Activated T-helper 2 cell treated with anti-CD3 and anti-CD28 coated beads, Interferon-gamma antibody, Interleukin-2, Interleukin-4, amounts not matched to agents 10 μg/mL and 5 μg/mL and 100 μg/mL, durations not matched to agents 14 hours and 24 hours and 36 hours (primary cell): ENCODE results near the gene RAC2. TPM values are rescaled to one million over a fixed set of nuclear protein-coding genes. Genes with fewer than 3 reads are reported as not detected.

Source experiments
- DNase-seq: peaks from one replicate; pipeline ENCODE4 v3.0.0; 2021; ENCODE audit warnings: low spot score
- H3K27ac Mint-ChIP-seq: one replicate; pipeline ENCODE4 v1.8.0; 2021; ENCODE audit warnings: mixed read lengths
- H3K27me3 Mint-ChIP-seq: one replicate; pipeline ENCODE4 v1.8.0; 2021; ENCODE audit warnings: low read depth, mixed read lengths
- H3K36me3 Mint-ChIP-seq: one replicate; pipeline ENCODE4 v1.8.0; 2021; ENCODE audit warnings: low read depth, mixed read lengths
- H3K4me1 Mint-ChIP-seq: one replicate; pipeline ENCODE4 v1.8.0; 2021; ENCODE audit warnings: low read depth, mixed read lengths
- H3K4me3 Mint-ChIP-seq: one replicate; pipeline ENCODE4 v1.8.0; 2021; ENCODE audit warnings: low read depth, mild to moderate bottlenecking, moderate library complexity, mixed read lengths
- H3K9me3 Mint-ChIP-seq: one replicate; pipeline ENCODE4 v1.8.0; 2021; ENCODE audit warnings: mixed read lengths
- intact Hi-C: fragments of 100-400 bp; cut with micrococcal nuclease; formaldehyde crosslinking; loops from one replicate; pipeline ENCODE4 v1.15.1; 2023
- total RNA-seq: library from RNA; stranded (reverse); gene quantifications from 2 replicates; pipeline ENCODE4 v1.2.3, GENCODE V29; 2022

The RAC2 gene
- total RNA-seq, 1 donor from 2014 or later: 499 TPM

DNA sequence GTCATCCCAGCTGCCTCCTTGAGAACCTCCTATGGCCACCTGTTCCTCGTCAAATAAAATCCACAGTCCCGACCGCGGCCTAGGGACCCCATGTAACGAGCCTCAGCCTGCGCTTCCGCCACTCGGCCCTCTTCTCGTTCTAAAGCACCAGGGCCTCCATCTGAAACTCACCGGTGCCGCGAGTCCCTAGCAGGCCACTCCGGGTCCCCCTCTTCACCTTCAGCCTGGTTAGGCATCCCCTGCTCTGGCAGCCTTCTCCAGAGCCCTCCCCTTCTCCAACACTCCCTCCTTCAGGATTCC lies 29.4 kb downstream of the RAC2 start:
- no peak for DNase-seq
- intact Hi-C loops: no loop called here

DNA sequence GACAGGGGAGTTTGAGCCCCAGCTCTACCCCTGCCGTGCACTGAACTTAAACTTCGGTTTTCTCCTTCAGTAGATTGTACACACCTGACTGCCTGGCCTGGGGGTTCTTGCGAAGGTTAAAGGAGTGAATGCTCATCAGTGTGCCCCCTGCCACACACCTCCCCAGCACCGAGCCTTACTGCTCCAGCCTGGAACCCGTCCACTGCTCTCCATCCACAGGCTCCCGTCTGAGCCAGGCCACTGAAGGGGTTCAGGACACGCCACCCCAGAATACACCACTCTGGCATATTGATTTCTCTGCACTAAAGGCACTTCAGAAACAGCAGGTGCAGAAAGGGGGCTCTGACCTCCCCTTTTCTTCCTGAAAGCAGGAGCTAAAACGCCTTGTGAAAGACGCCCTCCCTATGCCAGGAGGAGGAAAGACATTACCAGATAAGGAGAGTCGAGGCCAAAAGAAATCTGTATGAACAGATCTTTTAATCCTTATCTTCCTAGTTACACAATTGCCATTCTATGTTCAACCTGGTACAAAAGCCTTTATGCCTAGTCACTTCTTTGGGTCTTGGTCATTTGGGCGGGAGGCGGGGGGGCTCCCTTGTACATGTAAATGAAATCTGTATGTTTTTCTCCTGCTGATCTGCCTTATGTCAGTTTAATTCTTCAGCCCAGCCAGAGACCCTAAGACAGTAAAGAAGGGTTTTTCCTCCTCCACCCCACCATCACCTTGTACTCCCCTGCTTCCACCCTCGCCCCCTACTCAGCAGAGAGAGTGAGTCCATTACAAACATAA lies 29.9 kb downstream of the RAC2 start:
- Mint-ChIP-seq H3K4me3 (no peak overlapping the region), H3K27ac (no peak overlapping the region), H3K9me3 (no peaks in the 10 kb centered on the region), H3K36me3 (peaks cover 3% of the 10 kb centered on the region), H3K27me3 (no peaks in the 10 kb centered on the region), H3K4me1 (peaks cover 22% of the 10 kb centered on the region)
- DNase-seq: no peak
- intact Hi-C loops: no loop called here

More for the DNA sequence above, 29.4 kb downstream of the RAC2 start:
- Mint-ChIP-seq H3K27me3 (no peaks in the 10 kb centered on the region), H3K36me3 (peaks cover 4% of the 10 kb centered on the region), H3K9me3 (no peaks in the 10 kb centered on the region), H3K4me3 (no peak overlapping the region), H3K4me1 (peaks cover 28% of the 10 kb centered on the region), H3K27ac (no peak overlapping the region)

GRCh38 chr22:37213218-37213855 lies 30.7 kb downstream of the RAC2 start:
- Mint-ChIP-seq H3K27ac (no peak overlapping the region), H3K36me3 (peaks cover 3% of the 10 kb centered on the region)

GRCh38 chr22:37212174-37212906 lies 31.7 kb downstream of the RAC2 start, which contains the start of gene SSTR3:
Gene SSTR3 (minus strand): TSS chr22:37212477. CDS start chr22:37207803, 4,674 bp downstream.
- H3K36me3 Mint-ChIP-seq: no peaks in the 10 kb centered on the region
- no peaks in the 10 kb centered on the region for H3K9me3 Mint-ChIP-seq
- intact Hi-C loops: no loop called here
- H3K4me3 Mint-ChIP-seq: no peak within 1 kb of the TSS
- no peak within 1 kb of the TSS for H3K27ac Mint-ChIP-seq
- DNase-seq: no peak
- H3K27me3 Mint-ChIP-seq: no peaks in the 10 kb centered on the region
- peaks cover 10% of the 10 kb centered on the region for H3K4me1 Mint-ChIP-seq

More at GRCh38 chr22:37213218-37213855, 30.7 kb downstream of the RAC2 start:
- Mint-ChIP-seq H3K27me3 (no peaks in the 10 kb centered on the region), H3K9me3 (no peaks in the 10 kb centered on the region), H3K4me3 (no peak overlapping the region), H3K4me1 (peaks cover 15% of the 10 kb centered on the region)
- intact Hi-C loops: no loop called here
- DNase-seq: no peak

DNA sequence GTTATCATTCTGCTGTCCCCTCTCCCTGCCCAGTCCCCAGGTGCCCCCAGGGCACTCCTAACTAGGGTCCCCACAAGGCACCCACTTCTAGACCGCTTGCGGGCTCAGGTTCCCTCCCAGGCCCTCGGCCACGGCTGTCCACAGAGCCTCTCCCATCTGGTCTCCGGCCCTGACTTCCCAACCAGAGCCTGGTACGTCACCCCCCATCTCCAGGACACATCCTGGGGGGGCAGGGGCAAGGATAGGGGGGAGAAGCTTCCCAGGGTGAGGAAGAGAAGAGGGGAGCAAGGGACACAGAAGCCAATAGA lies 32.2 kb downstream of the RAC2 start:
- no peaks in the 10 kb centered on the region for H3K36me3 Mint-ChIP-seq
- no peak overlapping the region for H3K4me3 Mint-ChIP-seq
- intact Hi-C loops: no loop called here
- DNase-seq: no peak
- H3K27me3 Mint-ChIP-seq: no peaks in the 10 kb centered on the region
- H3K9me3 Mint-ChIP-seq: no peaks in the 10 kb centered on the region
- H3K27ac Mint-ChIP-seq: no peak overlapping the region
- peaks cover 10% of the 10 kb centered on the region for H3K4me1 Mint-ChIP-seq

GRCh38 chr22:37211075-37211865 lies 32.8 kb downstream of the RAC2 start:
- no peak overlapping the region for H3K27ac Mint-ChIP-seq
- intact Hi-C loops: no loop called here
- no peaks in the 10 kb centered on the region for H3K27me3 Mint-ChIP-seq
- H3K9me3 Mint-ChIP-seq: no peaks in the 10 kb centered on the region
- no peaks in the 10 kb centered on the region for H3K36me3 Mint-ChIP-seq
- peaks cover 9% of the 10 kb centered on the region for H3K4me1 Mint-ChIP-seq
- no peak for DNase-seq
- no peak overlapping the region for H3K4me3 Mint-ChIP-seq

GRCh38 chr22:37210041-37210803 lies 33.8 kb downstream of the RAC2 start:
- Mint-ChIP-seq H3K27me3 (no peaks in the 10 kb centered on the region), H3K36me3 (no peaks in the 10 kb centered on the region), H3K9me3 (no peaks in the 10 kb centered on the region), H3K4me1 (peaks cover 3% of the 10 kb centered on the region), H3K4me3 (no peak overlapping the region), H3K27ac (no peak overlapping the region)
- no peak for DNase-seq
- intact Hi-C loops: no loop called here

DNA sequence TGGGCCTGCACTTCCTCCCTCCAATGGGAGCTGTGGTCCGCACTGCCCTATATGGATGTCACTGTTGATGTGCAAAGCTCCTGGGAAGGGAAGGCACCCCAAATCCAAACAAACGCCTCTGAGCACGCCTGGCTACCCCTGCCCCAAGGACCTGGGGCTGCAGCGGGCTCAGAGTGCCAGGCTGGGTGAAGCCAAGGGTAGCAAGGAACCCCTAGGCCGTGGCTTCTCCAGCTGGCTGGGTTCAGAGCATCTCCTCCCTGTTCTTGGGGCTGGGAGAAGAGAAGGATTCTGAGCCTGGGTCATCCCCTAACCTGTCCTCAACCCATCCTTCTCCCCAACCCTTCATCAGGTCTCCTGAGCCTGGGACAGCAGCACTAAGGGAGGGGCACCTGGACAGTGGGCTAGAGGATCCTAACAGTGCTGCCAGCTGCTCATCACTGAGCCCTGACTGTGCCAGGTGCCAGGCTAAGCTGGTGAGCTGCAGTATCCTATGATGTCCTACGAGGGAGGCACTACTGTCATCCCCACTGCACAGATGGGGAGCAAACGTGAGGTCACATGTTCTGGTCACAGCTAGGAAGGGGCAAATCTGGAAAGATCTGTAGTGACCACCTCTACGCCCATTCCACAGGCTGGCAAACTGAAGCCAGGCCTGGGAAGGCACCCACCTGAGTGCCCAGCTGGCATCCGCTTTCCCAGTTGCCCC lies 34.8 kb downstream of the RAC2 start:
- Mint-ChIP-seq H3K27ac (no peak overlapping the region), H3K27me3 (no peaks in the 10 kb centered on the region), H3K36me3 (no peaks in the 10 kb centered on the region), H3K4me3 (no peak overlapping the region), H3K9me3 (no peaks in the 10 kb centered on the region), H3K4me1 (peaks cover 3% of the 10 kb centered on the region)
- intact Hi-C loops: no loop called here
- DNase-seq: no peak

DNA sequence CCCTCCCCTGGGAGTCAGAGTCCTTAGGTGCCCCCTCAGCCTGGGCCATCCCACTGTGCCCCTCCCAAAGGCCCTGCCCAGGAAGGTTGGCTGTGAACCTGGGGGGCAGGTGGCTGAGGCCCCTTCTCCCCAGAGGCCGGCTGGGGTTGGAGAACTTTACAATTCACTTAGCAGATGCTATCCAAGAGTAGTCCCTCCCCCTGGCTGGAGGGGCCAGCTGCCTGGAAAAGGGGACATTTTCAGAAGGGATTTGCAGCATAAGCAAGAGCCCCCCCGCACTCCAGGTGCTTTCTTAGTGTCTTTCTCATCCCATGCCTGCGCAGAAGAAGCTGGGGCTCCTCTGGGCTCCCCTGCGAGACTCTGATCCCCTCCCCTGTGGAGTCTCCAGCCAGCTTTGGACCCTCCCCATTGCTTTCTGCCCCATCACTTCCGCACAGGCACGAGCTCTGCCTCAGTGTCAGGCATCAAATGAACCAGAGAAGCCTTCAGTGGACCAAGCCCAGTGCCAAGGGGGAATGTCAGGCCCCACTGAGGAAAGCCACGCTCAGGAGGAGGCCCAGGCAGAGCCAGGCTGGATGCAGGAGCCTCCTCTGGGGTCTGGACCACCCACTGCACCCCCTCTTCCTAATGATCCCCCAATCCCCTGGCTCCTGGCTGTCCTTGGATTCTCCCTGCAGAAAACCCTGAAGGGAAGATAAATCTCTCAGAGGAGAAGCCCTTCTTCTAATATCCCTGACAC lies 35.5 kb downstream of the RAC2 start:
- no peak overlapping the region for H3K4me3 Mint-ChIP-seq
- no peaks in the 10 kb centered on the region for H3K27me3 Mint-ChIP-seq
- H3K27ac Mint-ChIP-seq: no peak overlapping the region
- no peaks in the 10 kb centered on the region for H3K9me3 Mint-ChIP-seq
- DNase-seq: no peak
- H3K4me1 Mint-ChIP-seq: peaks cover 3% of the 10 kb centered on the region
- intact Hi-C loops: no loop called here
- H3K36me3 Mint-ChIP-seq: no peaks in the 10 kb centered on the region

GRCh38 chr22:37207981-37208380 lies 36.1 kb downstream of the RAC2 start:
- H3K4me3 Mint-ChIP-seq: no peak overlapping the region
- no peaks in the 10 kb centered on the region for H3K27me3 Mint-ChIP-seq
- H3K27ac Mint-ChIP-seq: no peak overlapping the region
- intact Hi-C loops: no loop called here
- H3K4me1 Mint-ChIP-seq: peaks cover 3% of the 10 kb centered on the region
- no peaks in the 10 kb centered on the region for H3K9me3 Mint-ChIP-seq
- H3K36me3 Mint-ChIP-seq: no peaks in the 10 kb centered on the region
- no peak for DNase-seq
